Frontal cortex (tissue), 4 donors: Measurements from ENCODE around the gene TRIM37. TPM values are rescaled to one million over a fixed set of nuclear protein-coding genes. Genes with fewer than 3 reads are reported as not detected.
"Not testable (repeated sequence)": the region's sequence is repeated elsewhere in the genome, so short reads cannot be mapped to it uniquely, and the experiment has no call there.

Experiments
- DNase-seq, 2 donors: peaks; one replicate each; pipeline ENCODE4 v3.0.0; 2012; ENCODE audit warnings: low spot score in 2 of 2
- FAIRE-seq: peaks from 2 replicates; lab custom pipeline; 2012; peaks lifted over from hg19 to GRCh38; lab: Jason Lieb, UNC
- total RNA-seq: library from RNA; depleted of rRNA; stranded (reverse); fragments of >200 nt; gene quantifications from one replicate; pipeline ENCODE4 v1.2.3, GENCODE V29; 2014
- donor health status: control.
- donor health status: control.
- donor health status: control.

The TRIM37 gene
- total RNA-seq, 1 donor from 2014 or later = 134 TPM

- DNase-seq (no peak), FAIRE-seq (no peak)
These were observed 4.9 kb upstream of the TRIM37 start for GRCh38 chr17:59111539-59111938.

DNA sequence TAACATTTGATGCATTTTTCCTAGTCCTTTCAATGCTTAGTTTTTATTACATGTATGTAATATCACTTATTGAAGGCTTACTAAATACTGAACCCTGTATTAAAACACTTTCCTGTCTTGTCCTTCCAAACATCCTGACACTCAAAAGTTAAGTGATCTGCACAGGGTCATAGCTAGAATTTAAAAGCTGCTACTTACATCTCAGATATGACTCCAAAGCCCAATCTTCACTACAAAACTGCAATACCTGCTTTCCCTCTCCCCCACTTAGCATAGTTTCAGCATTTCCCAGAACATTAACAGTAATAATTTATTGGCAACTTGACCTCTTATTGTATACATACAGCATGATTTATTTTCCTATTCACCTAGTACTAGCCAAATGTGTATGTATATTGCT, 4.3 kb upstream of the TRIM37 start:
- FAIRE-seq (no peak), DNase-seq (no peak)

GRCh38 chr17:59108400-59109102, 1.9 kb upstream of the TRIM37 start:
- FAIRE-seq (no peak), DNase-seq (no peak)

DNA sequence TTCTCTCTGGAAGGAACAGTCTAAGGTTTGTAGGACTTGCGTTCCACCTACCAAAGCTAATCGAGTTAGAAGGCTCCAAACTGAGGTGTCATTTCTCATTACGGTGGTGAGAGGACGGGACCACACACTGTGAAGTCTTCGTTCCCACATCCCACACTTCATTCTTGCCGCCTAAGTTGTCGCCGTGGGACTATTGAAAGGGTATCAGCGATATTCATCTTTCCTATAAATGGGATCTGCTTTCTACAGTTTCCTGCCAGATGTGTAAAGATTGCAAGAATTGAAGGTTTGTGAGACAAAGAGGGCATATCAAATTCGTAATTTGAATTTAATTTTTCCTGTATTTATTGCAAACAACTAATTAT, 608 bp upstream of the TRIM37 start:
- no peak for FAIRE-seq
- no peak for DNase-seq

- FAIRE-seq (no peak), DNase-seq (peak; percentile 30 to 40)
These were observed 723 bp downstream of the TRIM37 start for GRCh38 chr17:59105852-59106462.

DNA sequence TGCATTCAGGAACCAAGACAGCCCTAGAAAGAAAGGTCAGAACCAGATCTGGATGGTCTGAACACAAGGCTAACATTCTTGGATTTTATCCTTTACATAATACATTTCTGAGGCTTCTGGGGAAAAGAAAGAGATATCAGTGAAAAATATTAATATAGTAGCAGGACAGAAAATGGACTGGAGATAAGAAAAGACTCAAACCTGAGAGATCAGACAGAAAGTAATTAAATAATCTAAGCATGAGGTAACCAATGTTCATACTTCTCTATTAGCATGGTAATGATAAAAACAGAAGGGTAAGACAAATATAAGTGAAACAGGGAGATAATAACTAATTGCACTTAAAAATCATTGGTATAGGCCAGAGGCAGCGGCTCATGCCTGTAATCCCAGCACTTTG, 5.5 kb downstream of the TRIM37 start:
- FAIRE-seq (no peak), DNase-seq (no peak)

- FAIRE-seq (no peak), DNase-seq (no peak)
These were observed 8.8 kb downstream of the TRIM37 start for GRCh38 chr17:59097876-59098275.

GRCh38 chr17:59094861-59095530, 11.7 kb downstream of the TRIM37 start:
- no peak for FAIRE-seq
- no peak for DNase-seq

DNA sequence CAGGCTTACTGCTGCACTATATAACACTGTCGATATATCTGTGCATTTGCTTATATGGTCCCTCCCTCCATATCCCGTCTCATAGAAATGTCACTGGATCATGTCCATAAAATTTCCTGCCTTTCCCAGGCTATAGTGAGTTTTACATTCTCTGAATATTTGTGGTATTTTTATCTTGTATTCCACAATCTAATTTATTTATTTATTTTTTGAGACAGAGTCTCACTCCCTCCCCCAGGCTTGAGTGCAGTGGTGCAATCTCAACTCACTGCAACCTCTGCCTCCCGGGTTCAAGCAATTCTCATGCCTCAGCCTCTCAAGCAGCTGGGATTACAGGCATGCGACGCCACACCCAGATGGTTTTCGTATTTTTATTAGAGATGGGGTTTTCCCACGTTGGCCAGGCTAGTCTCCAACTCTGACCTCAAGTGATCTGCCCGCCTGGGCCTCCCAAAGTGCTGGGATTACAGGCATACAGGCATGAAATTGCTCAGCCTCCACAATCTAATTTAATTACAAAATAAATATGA, 12.9 kb downstream of the TRIM37 start:
- FAIRE-seq = no peak

DNA sequence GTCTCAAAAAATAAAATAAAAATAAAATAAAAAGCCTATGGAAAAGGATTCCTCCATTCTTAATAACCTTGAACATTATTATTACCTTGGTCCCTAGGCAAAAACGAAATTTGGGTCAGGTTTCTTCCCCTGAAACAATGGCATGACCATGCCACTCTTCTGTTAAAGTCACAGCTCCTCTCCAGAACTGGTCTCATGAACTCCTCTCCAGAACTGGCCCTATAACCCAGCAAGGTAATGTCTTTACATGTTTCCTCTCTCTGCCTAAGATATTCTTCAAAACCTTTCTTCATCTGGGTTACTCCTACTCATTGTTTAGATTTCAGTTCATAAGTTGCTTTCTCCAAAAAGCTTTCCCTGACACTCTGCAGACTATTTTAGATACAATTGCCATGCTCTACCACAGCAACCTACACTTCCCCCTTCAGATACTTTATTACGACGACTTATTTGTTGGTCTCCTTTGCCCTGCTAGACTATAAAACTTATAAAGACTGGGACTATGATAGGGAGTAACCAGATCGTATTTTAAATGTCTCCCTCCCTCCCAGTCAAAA, 13.5 kb downstream of the TRIM37 start:
- FAIRE-seq = no peak
- no peak for DNase-seq

More for the DNA sequence above, 12.9 kb downstream of the TRIM37 start:
- DNase-seq = no peak

GRCh38 chr17:59090593-59090992, 16.1 kb downstream of the TRIM37 start:
- not testable (repeated sequence) for FAIRE-seq, DNase-seq

- DNase-seq = no peak
- FAIRE-seq = no peak
These were observed 22.5 kb downstream of the TRIM37 start for GRCh38 chr17:59084154-59084553.

DNA sequence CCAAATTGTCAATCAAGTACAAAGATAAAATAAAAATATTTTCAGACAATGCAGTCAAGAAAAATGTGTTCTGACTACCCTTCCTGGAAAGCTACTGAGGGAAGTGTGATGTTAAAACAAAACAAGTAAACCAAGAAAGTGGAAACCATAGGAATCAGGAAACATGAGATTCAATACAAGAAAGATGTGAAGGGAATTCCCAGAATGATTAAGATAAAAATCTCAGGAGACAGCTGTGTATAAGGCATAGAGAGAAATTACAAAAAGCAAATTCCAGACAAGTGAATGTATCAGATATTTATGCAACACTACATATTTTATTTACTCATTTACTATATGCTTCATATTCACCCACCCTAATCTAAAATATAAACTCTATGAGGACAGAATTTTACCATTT, 32.2 kb downstream of the TRIM37 start:
- FAIRE-seq (no peak), DNase-seq (no peak)

DNA sequence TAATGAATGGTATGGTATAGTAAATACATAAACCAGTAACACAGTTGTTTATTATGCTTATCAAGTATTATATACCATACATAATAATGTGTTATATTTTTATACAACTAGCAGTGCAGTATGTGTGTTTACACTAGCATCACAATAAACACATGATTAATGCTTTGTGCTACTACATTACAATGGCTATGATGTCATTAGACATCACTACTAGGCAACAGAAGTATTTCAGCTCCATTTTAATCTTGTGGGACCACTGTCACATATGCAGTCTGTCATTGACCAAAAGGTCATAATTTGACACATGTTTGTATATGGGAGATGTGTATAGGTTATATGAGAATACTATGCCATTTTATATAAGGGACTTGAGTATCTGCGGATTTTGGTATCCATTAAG, 32.7 kb downstream of the TRIM37 start:
- DNase-seq = no peak
- no peak for FAIRE-seq

DNA sequence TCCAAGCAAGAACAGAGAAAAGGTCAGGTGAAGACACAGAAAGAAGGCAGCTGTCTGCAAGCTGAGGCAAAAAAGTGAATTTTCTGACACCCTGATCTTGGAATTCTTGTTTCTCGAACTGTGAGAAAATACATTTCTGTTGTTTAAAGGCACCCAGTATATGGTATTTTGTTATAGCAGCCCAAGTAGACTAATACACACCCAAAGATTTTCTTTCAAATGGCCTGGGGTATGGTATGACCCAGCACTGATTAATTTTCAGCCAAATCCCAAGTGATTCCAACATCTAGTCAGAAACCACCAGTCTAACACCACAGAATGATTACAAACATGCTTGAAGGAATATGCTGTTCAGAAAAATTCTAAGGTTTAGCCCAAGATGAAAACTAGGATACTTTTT, 36.8 kb downstream of the TRIM37 start:
- DNase-seq = no peak
- no peak for FAIRE-seq

DNA sequence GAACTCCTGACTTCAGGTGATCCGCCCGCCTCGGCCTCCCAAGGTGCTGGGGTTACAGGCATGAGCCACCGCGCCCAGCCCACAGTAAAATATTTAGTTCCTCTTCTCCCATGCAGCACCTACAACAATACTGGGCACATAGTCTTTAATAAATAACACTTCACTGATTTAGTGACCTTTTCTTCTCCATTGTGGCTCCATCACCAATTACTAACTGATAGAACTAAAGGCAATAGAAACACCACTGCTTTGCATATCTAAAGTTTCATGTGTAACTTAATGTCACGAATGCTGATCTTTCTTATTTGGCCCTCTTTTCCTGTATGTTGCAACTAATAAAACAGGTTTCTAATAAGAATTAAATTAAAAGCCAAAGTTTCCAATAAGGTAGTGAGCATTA, 38.9 kb downstream of the TRIM37 start:
- FAIRE-seq = no peak

GRCh38 chr17:59067340-59067739, 39.3 kb downstream of the TRIM37 start:
- DNase-seq (no peak), FAIRE-seq (no peak)

More for the DNA sequence above, 38.9 kb downstream of the TRIM37 start:
- no peak for DNase-seq

GRCh38 chr17:59062509-59062908, 44.2 kb downstream of the TRIM37 start:
- DNase-seq (no peak), FAIRE-seq (no peak)

- FAIRE-seq (no peak), DNase-seq (no peak)
These were observed 49.8 kb downstream of the TRIM37 start for GRCh38 chr17:59056857-59057256.

DNA sequence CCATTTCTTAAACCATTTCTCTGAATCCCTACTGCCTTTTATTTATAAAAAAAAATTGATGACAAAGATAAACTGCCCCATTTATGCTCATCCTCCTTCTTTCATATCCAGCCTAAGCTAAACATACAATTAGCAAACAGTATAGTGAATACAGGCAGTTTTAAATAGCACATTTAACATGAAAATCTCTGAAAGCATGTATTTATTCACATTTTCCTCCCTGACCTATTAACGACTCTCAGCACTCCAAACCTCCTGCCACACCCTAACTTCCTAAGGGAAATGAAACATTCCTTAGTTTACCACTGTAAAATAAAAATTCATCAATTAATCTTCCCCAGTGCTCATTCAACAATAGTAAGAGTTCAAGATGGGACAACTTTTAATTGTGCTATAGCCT, 56.9 kb downstream of the TRIM37 start:
- no peak for FAIRE-seq
- DNase-seq = no peak

DNA sequence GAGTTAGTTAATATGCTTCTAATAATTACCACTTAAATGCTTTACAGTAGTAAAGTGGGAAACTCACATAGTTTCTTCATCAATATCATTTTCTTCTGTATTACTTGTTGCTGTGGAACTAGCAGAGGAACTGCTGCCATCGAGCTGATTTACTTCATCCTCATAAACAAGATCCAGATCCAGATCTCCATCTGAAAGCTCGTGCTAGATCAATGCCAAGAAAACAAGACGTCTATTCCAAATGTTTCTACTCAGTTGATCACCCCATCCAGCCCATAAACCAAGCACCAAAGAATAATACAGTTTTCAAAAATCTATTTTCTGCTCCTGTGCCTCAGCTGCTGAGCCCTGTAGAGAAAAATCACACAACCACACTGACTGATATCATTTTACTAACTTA, 59.1 kb downstream of the TRIM37 start:
- FAIRE-seq = no peak
- DNase-seq = no peak
